Activated CD4-positive, alpha-beta T cell treated with anti-CD3 and anti-CD28 coated beads for 36 hours (primary cell): ENCODE data around the gene CCDC28B. TPM values are rescaled to one million over a fixed set of nuclear protein-coding genes. Genes with fewer than 3 reads are reported as not detected.

Experiments
- ATAC-seq: fragments of 200-7000 bp; cut with Tn5 transposase; one replicate; pipeline ENCODE4 v1.10.0; 2021; ENCODE audit warnings: mild to moderate bottlenecking, moderate library complexity
- CTCF ChIA-PET: fragments of 350-600 bp; sonication (Branson Sonifier 250); formaldehyde crosslinking; loops from one replicate; lab custom pipeline; 2021; ENCODE audit warnings: antibody characterized with exemption; lab: Charles Lee
- POLR2A ChIA-PET: fragments of 350-600 bp; sonication (Branson Sonifier 250); formaldehyde crosslinking; loops from one replicate; lab custom pipeline; 2021; ENCODE audit warnings: antibody characterized with exemption, inconsistent platforms; lab: Charles Lee
- DNase-seq: peaks from one replicate; pipeline ENCODE4 v3.0.0-alpha.2; 2020
- H3K27ac Mint-ChIP-seq: one replicate; pipeline ENCODE4 v1.8.0; 2021; ENCODE audit warnings: mixed read lengths
- H3K27me3 Mint-ChIP-seq: one replicate; pipeline ENCODE4 v1.8.0; 2021; ENCODE audit warnings: mixed read lengths
- H3K36me3 Mint-ChIP-seq: one replicate; pipeline ENCODE4 v1.8.0; 2021; ENCODE audit warnings: low read depth, mixed read lengths
- H3K4me1 Mint-ChIP-seq: one replicate; pipeline ENCODE4 v1.8.0; 2021; ENCODE audit warnings: mixed read lengths
- H3K4me3 Mint-ChIP-seq: one replicate; pipeline ENCODE4 v1.8.0; 2021; ENCODE audit warnings: mild to moderate bottlenecking, moderate library complexity, mixed read lengths
- H3K9me3 Mint-ChIP-seq: one replicate; pipeline ENCODE4 v1.8.0; 2021; ENCODE audit warnings: low read depth, mixed read lengths
- intact Hi-C, 2 experiments: fragments of 100-400 bp; cut with DNase I in 1 of 2; cut with micrococcal nuclease in 1 of 2; formaldehyde crosslinking; loops; one replicate each; pipeline versions ENCODE4 v1.14.2 to v1.15.1; 2022 to 2024; cut with DNase I, micrococcal nuclease
- total RNA-seq, 2 experiments: library from RNA; stranded (reverse); gene quantifications; one replicate each; pipeline ENCODE4 v1.2.3, GENCODE V29; 2021

The CCDC28B gene
- total RNA-seq, 2 experiments from 2014 or later = 13.0 to 19.3 TPM

DNA sequence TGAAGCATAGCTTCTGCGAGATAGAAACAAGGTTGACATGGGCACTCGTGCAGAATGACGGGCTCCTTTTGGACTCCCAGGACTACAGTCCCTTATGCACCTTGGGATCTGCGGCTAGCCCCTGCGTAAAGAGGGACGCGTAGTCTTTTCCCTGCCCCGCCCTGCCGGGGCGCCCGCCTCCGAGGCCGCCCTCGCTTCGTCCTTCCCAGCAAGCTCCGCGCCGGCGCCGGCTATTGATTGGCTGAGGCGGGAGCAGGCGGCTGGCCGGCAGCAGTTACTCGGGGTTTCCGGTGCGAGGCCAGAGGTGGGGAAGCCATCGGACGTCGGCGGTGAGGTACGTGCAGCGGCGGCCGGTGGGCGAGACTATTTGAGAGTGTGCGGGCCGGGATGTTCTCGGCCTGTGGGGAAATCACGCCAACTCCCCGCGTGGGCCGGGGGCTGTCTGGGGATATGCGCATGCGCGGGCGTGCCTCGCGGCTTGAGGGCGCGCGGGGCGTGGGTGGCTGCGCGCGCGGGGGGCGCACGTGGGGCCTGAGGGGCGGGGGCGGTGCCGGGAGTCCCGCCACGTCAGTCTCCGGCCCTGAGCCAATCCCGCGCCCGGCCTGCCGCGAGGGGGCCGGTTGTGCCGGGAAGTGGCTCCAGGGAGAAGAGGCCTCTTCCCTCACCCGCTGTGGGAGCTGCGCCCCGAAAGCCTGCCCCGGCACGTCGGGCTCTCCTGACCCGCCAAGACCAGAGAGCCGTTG, 20.8 kb upstream of the CCDC28B start, which contains the start of gene TXLNA:
TXLNA (plus strand) TSS at position 233 of the 743 bp plus-strand sequence. CDS start 671 bp downstream, outside the sequence.
- Mint-ChIP-seq H3K27ac (peak within 1 kb of the TSS; percentile 98), H3K4me1 (peaks cover 44% of the 10 kb centered on the region), H3K27me3 (no peaks in the 10 kb centered on the region), H3K36me3 (peaks cover 39% of the 10 kb centered on the region), H3K9me3 (no peaks in the 10 kb centered on the region), H3K4me3 (peak within 1 kb of the TSS; percentile 86)
- ChIA-PET POLR2A (interaction anchor here (0.5 to 2.2 kb wide), 12 partner anchors 12 to 457 kb away, joined by 3 to 7 read pairs (median 3); partner anchors contain the start of genes BSDC1, CCDC28B, HDAC1 and KHDRBS1), CTCF (interaction anchor here (0.5 to 2.1 kb wide), 10 partner anchors 14 to 639 kb away, joined by 3 to 16 read pairs (median 4); partner anchors contain the start of genes KPNA6 and MARCKSL1)
- DNase-seq = peak; percentile 96
- peak; percentile 93 for ATAC-seq
- intact Hi-C loops = loop anchor here (1.0 to 2.0 kb wide), 16 partner anchors 21 to 638 kb away; partner anchors contain the start of genes CCDC28B (in 2 of the 2), KPNA6 (in 2 of the 2), BSDC1 (in 1 of the 2) and EIF3I (in 1 of the 2)

DNA sequence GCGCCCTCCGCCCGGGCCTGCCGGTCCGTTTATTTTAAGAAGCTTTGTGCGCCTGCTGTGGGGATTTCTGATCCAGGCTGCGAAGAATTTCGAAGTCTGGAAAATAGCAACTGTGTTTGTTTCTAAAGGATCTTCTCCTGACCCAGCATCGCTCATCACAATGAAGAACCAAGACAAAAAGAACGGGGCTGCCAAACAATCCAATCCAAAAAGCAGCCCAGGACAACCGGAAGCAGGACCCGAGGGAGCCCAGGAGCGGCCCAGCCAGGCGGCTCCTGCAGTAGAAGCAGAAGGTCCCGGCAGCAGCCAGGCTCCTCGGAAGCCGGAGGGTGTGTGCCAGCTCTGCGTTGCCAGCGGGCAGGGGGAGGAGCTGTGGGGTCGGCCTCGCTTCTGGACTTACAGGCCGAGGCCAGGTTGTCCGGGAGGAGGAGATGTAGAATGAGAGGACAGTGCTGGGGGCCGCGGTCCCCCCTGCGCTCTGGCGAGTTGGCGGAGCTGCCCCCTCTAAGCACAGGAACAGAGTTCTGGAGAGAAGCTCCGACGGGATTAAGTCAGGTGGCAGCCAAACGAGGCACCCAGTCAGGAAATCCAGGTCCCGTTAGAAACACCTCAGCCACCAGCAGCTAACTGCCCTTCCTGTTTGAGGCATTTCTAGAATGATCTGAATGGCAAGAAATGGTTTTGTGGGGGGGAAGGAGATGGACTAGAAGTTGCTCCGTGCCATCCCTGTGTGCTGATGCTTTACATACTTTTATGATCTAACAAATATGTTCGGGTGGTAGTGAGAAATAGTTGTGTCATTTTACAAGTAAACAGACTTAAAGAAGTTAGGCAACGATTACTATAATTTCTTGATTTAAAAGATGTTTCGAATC, 20.0 kb upstream of the CCDC28B start:
- Mint-ChIP-seq H3K36me3 (peaks cover 44% of the 10 kb centered on the region), H3K9me3 (no peaks in the 10 kb centered on the region), H3K4me1 (peaks cover 50% of the 10 kb centered on the region), H3K27ac (peak overlapping the region; percentile 96), H3K27me3 (no peaks in the 10 kb centered on the region), H3K4me3 (peak overlapping the region; percentile 86)
- CTCF ChIA-PET = interaction anchor here (0.5 to 2.1 kb wide), 10 partner anchors 13 to 638 kb away, joined by 3 to 16 read pairs (median 3); partner anchors contain the start of genes KPNA6 and MARCKSL1
- intact Hi-C loops = loop anchor here (1.0 to 2.0 kb wide), 3 partner anchors 20 to 108 kb away; partner anchors contain the start of genes CCDC28B (in 1 of the 2) and TMEM39B (in 1 of the 2)
- DNase-seq (peak; percentile 64), ATAC-seq (peak; percentile 13)
- POLR2A ChIA-PET = interaction anchor here (0.5 to 2.2 kb wide), 7 partner anchors 20 to 205 kb away, joined by 3 to 7 read pairs (median 3); partner anchors contain the start of genes CCDC28B, KPNA6, MARCKSL1 and TMEM39B

DNA sequence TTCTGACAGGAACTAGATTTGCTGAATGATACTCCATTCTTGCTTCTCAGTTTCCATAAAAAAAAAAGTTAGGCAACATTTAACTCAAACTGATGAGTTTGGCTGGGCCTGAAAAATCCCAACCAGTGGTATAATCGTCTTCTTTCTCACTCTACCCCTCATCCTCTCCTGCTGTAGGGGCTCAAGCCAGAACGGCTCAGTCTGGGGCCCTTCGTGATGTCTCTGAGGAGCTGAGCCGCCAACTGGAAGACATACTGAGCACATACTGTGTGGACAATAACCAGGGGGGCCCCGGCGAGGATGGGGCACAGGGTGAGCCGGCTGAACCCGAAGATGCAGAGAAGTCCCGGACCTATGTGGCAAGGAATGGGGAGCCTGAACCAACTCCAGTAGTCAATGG, 19.3 kb upstream of the CCDC28B start:
- ChIA-PET POLR2A (interaction anchor here (0.5 to 2.2 kb wide), 4 partner anchors 19 to 108 kb away, joined by 3 to 7 read pairs (median 4); partner anchors contain the start of genes CCDC28B, KPNA6 and TMEM39B), CTCF (interaction anchor here (0.5 to 2.1 kb wide), 8 partner anchors 14 to 218 kb away, joined by 3 to 16 read pairs (median 4); partner anchors contain the start of gene KPNA6)
- intact Hi-C loops = loop anchor here (2.0 kb wide), 2 partner anchors 20 to 68 kb away; partner anchors contain the start of gene CCDC28B (in 1 of the 2)
- DNase-seq (no peak), ATAC-seq (no peak)
- peaks cover 55% of the 10 kb centered on the region for H3K4me1 Mint-ChIP-seq
- H3K27ac Mint-ChIP-seq = peak overlapping the region; percentile 96
- peaks cover 48% of the 10 kb centered on the region for H3K36me3 Mint-ChIP-seq
- no peaks in the 10 kb centered on the region for H3K9me3 Mint-ChIP-seq
- H3K4me3 Mint-ChIP-seq = peak overlapping the region; percentile 86
- H3K27me3 Mint-ChIP-seq = no peaks in the 10 kb centered on the region

GRCh38 chr1:32181563-32181962, 18.8 kb upstream of the CCDC28B start:
- no peaks in the 10 kb centered on the region for H3K27me3 Mint-ChIP-seq
- H3K4me3 Mint-ChIP-seq = peak overlapping the region; percentile 86
- H3K27ac Mint-ChIP-seq = peak overlapping the region; percentile 96
- H3K36me3 Mint-ChIP-seq = peaks cover 52% of the 10 kb centered on the region
- intact Hi-C loops = loop anchor here (2.0 kb wide), 2 partner anchors 19 to 67 kb away; partner anchors contain the start of gene CCDC28B (in 1 of the 2)
- no peaks in the 10 kb centered on the region for H3K9me3 Mint-ChIP-seq
- H3K4me1 Mint-ChIP-seq = peaks cover 60% of the 10 kb centered on the region
- no peak for ATAC-seq
- POLR2A ChIA-PET = interaction anchor here (0.6 to 2.2 kb wide), 4 partner anchors 19 to 73 kb away, joined by 4 to 7 read pairs (median 4); partner anchors contain the start of genes CCDC28B and KPNA6
- CTCF ChIA-PET = interaction anchor here (0.7 to 1.1 kb wide), 3 partner anchors 14 to 67 kb away, joined by 3 to 5 read pairs (median 4); no protein-coding TSS in a partner anchor
- no peak for DNase-seq

- Mint-ChIP-seq H3K9me3 (no peaks in the 10 kb centered on the region), H3K4me1 (peaks cover 61% of the 10 kb centered on the region), H3K27me3 (no peaks in the 10 kb centered on the region), H3K4me3 (peak overlapping the region; percentile 86), H3K36me3 (peaks cover 54% of the 10 kb centered on the region), H3K27ac (peak overlapping the region; percentile 59)
- POLR2A ChIA-PET = interaction anchor here (0.6 to 1.3 kb wide), 3 partner anchors 57 to 185 kb away, joined by 3 to 4 read pairs (median 4); no protein-coding TSS in a partner anchor
- DNase-seq (no peak), ATAC-seq (no peak)
- CTCF ChIA-PET = interaction anchor here (0.7 to 1.1 kb wide), 3 partner anchors 13 to 218 kb away, joined by 4 to 5 read pairs (median 4); no protein-coding TSS in a partner anchor
- intact Hi-C loops = no loop called here
Measured at GRCh38 chr1:32182060-32182459, 18.3 kb upstream of the CCDC28B start.

DNA sequence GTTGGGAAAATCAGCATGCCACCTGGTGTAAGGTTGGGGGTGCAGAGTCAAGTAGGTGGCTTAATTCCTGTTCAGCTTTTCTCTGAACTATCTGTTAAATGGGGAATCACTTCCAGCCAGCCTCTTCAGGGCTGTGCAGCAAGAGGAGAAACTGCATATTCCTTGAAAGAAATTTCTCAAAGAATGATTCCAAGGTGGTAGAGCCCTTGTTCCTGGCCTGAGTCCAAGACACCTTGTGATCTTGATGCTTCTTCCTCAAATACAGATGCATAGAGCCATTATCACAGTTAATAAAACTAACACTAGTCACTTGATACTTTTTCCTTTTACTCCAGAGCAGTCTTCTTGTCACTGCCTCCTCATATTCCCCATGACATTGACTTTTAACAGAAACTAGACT, 15.7 kb upstream of the CCDC28B start:
- H3K27ac Mint-ChIP-seq = peak overlapping the region; percentile 52
- intact Hi-C loops = no loop called here
- ATAC-seq (no peak), DNase-seq (no peak)
- ChIA-PET CTCF (interaction anchor here (1.0 kb wide), 2 partner anchors 9 to 51 kb away, joined by 3 read pairs; no protein-coding TSS in a partner anchor), POLR2A (interaction anchor here (0.5 to 0.8 kb wide), 3 partner anchors 13 to 164 kb away, joined by 3 to 4 read pairs (median 3); no protein-coding TSS in a partner anchor)
- H3K36me3 Mint-ChIP-seq = peaks cover 74% of the 10 kb centered on the region
- peaks cover 52% of the 10 kb centered on the region for H3K4me1 Mint-ChIP-seq
- no peaks in the 10 kb centered on the region for H3K9me3 Mint-ChIP-seq
- H3K4me3 Mint-ChIP-seq = peak overlapping the region; percentile 86
- H3K27me3 Mint-ChIP-seq = no peaks in the 10 kb centered on the region

DNA sequence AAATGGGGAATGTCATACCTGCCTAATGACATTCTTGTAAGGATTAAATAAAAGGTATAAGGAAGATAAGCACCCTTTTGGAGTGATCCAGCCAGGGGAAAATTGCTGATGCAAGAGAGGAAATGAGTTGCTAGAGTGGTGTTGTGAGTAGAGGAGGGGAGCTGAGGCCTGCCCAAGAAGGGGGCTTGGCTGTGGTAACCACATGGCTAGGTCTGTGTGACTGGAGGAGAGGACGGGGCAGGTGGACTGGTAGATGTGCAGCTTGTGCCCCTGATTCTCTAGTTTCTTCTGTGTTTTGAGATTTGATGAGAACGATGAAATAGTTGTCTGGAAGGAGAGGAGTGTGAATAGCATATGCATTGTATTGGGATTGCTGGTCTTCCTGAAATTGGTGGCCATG, 14.3 kb upstream of the CCDC28B start:
- intact Hi-C loops = no loop called here
- Mint-ChIP-seq H3K27ac (peak overlapping the region; percentile 92), H3K36me3 (peaks cover 73% of the 10 kb centered on the region), H3K27me3 (no peaks in the 10 kb centered on the region), H3K4me3 (peak overlapping the region; percentile 17), H3K9me3 (no peaks in the 10 kb centered on the region), H3K4me1 (peaks cover 48% of the 10 kb centered on the region)
- DNase-seq (no peak), ATAC-seq (peak; percentile 47)
- CTCF ChIA-PET = interaction anchor here (0.9 kb wide), 1 partner anchor 246 kb away, joined by 3 read pairs; no protein-coding TSS in a partner anchor
- POLR2A ChIA-PET = interaction anchor here (0.6 kb wide), 1 partner anchor 19 kb away, joined by 3 read pairs; the partner anchor contains the start of gene IQCC

DNA sequence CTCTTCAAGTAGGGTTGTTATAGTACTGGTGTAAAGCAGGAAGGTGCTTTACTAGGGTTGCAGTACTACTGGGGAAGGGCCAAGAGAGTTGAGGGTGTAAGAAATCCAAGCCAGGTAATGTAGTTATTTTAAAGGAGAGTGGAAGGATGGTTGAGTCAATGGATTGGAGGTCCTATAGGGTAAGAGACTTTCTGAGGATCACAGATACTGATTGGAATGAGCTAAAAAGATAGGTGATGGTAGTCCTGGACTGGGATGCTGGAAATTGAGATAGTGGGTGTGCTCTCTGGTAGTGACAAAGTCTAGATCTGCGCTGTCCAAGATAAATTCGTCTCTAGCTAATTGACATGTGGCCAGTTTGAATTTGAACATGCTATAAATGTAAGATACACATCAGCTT, 13.9 kb upstream of the CCDC28B start:
- H3K4me3 Mint-ChIP-seq = peak overlapping the region; percentile 17

GRCh38 chr1:32187850-32188249, 12.5 kb upstream of the CCDC28B start:
- DNase-seq (no peak), ATAC-seq (no peak)
- Mint-ChIP-seq H3K9me3 (no peaks in the 10 kb centered on the region), H3K4me1 (peaks cover 36% of the 10 kb centered on the region), H3K27ac (peak overlapping the region; percentile 55), H3K36me3 (peaks cover 74% of the 10 kb centered on the region), H3K27me3 (no peaks in the 10 kb centered on the region), H3K4me3 (no peak overlapping the region)
- CTCF ChIA-PET = no interaction called here
- intact Hi-C loops = no loop called here
- POLR2A ChIA-PET = interaction anchor here (0.6 kb wide), 1 partner anchor 109 kb away, joined by 8 read pairs; no protein-coding TSS in a partner anchor

More for the DNA sequence above, 13.9 kb upstream of the CCDC28B start:
- Mint-ChIP-seq H3K36me3 (peaks cover 73% of the 10 kb centered on the region), H3K27me3 (no peaks in the 10 kb centered on the region), H3K27ac (peak overlapping the region; percentile 92), H3K9me3 (no peaks in the 10 kb centered on the region), H3K4me1 (peaks cover 44% of the 10 kb centered on the region)
- DNase-seq (no peak), ATAC-seq (no peak)
- intact Hi-C loops = no loop called here
- POLR2A ChIA-PET = interaction anchor here (0.5 to 0.6 kb wide), 2 partner anchors 19 to 844 kb away, joined by 3 to 5 read pairs; partner anchors contain the start of gene IQCC
- CTCF ChIA-PET = interaction anchor here (0.6 to 0.9 kb wide), 2 partner anchors 77 to 246 kb away, joined by 3 read pairs; no protein-coding TSS in a partner anchor
